EH (cell line): ENCODE results near the gene DNTT.
"Not testable (repeated sequence)": the region's sequence is repeated elsewhere in the genome, so short reads cannot be mapped to it uniquely, and the experiment has no call there.

ENCODE experiments used
- DNase-seq: peaks from one replicate; pipeline ENCODE4 v3.0.0-alpha.2; 2015; ENCODE audit warnings: low read depth

Gene DNTT

GRCh38 chr10:96276426-96276825, 27.8 kb upstream of the DNTT start:
- no peak for DNase-seq

DNA sequence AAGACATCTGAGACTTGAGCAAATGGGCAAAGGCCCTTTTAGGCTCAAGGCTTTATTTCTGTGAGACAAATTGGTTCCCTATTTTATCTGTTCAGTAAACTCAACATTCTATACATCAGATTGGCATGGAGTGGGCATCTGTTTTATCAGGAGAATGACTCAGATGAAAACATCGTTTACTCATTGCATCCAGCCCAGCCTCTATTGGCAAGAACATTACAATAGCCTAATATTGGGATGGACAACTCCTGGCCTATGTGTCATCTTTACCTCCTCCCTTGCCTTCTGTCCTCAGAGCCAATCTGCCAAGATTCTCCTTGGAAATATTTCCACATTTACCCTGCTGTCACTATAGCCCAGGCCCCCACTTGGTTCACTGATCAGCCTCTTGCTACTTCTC, 27.4 kb upstream of the DNTT start:
- no peak for DNase-seq

GRCh38 chr10:96279191-96279641, 25.0 kb upstream of the DNTT start:
- DNase-seq: no peak

DNA sequence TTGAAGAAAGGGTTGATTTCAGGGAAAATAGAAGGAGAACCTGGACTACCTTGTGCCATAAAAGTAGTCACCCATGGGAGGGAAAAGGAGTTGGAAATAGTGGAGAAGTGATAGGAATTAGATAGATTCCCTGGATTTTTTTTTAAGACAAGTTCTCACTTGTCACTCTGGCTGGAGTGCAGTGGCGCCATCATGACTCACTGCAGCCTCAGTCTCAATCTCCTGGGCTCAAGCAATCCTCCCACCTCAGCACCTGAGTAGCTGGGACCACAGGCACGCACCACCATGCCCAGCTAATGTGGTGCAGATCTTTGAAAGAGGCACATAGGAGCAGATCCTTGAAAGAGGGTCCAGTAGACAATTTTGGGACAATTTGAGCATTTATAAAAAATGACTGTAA, 23.4 kb upstream of the DNTT start:
- no peak for DNase-seq

DNA sequence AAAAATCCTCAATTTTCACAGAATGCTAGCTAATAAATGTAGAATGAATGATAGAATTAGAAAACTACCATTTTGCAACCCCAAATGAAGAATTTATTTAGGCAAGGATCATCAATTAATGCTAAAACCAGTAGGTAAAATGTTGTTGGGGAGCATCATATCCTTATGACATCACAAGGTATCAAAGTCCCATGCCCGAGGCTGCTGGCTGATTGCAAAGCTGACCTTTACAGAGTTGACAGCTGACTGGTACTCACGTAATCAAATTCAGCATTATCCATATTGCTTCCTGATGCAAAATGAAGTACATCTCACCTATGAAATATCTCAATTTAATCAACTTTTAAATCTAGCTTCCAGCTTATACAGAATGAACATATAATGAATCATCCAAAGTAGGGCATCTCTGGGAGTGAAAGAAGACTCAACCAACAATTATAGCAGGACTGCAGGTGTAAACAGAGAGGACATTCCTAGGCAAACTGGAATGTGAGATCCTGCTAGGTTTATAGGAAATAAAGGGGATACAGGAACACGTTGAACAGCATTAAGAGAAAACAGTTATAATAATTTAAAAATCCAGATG, 22.7 kb upstream of the DNTT start:
- no peak for DNase-seq

GRCh38 chr10:96283351-96283750, 20.9 kb upstream of the DNTT start:
- DNase-seq: no peak

- no peak for DNase-seq
Measured at GRCh38 chr10:96283756-96284155, 20.5 kb upstream of the DNTT start.

DNA sequence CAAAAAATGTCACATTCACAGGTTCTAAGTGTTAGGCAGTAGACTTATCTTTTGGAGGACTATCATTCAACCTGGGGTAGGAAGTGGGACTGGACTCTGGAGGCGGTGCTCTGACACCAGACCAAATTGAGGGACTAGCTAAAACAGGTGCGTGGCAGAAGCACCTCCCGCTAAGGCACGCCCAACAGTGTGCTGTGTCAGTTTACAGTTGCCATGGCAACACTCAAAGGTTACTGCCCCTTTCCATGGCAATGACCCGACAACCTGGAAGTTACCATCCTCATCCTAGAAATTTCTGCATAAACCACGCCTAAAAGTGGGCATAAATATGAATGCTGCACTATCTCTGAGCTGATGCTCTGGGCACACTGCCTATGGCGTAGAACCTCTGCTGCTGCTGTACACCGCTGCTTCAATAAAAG, 18.9 kb upstream of the DNTT start:
- DNase-seq: no peak

DNA sequence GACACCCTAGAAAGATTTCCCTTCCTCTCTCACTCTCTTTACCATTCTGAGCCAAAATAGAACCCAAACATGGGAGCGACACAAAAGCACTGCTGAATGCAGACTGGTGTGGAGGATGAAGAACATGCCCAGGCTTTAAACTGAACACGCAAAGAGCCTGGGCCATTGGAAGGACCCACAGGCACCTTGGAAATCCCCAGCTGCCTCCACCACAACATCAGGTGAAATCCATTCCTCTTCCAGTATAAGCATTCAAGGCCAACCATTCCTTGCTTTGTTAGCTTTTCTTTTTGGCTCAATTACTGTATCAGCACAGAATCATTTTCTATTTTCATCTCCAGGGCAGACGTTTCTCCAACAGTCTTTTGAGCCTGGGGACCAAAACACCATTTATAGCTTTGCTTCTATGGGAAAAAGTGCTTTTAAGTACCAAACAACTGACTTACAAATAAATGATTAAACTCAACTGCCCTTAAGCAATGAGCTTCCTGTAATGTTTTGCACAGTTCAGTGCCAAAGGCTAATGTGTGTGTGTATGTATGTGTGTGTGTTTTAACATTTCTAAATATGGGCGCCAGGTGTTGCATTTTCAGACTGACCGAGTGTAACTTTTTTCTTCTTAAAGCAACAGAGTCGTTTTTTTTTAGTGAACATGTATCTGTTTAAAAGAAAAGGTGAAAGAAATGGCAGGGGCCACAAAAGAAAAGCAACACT, 16.7 kb upstream of the DNTT start:
- DNase-seq: no peak

- DNase-seq: no peak
Measured at GRCh38 chr10:96288151-96288621, 16.0 kb upstream of the DNTT start.

DNA sequence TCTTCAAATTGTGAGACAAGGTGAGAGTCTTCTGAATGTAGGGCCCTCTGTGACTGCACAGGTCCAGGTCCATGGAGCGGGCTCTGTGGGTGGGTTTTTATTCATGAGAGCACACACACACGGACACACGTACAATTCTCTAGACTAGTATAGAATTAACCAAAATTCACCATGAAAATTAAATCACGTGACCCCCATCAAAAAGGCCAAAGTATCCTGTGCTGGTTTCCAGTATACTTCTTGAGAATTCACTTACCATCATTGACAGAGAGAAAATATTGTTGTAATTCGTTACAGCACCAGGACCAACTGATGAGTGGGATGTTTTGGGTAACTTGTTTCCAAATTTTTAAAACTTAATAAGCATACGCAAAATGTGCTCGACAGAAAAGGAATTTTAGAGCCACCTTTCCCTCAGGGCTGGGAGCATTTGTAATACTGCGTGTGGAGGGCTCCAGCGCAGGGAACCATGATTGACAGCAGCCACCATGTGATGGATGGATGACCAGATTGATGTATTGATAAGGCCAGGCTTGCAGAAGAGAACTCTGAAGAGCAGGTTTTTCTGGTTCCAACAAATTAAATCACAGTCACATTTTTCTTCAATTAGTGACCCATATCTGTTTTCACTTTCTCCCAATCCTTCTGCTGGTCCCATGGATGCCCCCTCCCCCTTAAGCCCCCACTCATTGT, 14.9 kb upstream of the DNTT start:
- DNase-seq: no peak

DNA sequence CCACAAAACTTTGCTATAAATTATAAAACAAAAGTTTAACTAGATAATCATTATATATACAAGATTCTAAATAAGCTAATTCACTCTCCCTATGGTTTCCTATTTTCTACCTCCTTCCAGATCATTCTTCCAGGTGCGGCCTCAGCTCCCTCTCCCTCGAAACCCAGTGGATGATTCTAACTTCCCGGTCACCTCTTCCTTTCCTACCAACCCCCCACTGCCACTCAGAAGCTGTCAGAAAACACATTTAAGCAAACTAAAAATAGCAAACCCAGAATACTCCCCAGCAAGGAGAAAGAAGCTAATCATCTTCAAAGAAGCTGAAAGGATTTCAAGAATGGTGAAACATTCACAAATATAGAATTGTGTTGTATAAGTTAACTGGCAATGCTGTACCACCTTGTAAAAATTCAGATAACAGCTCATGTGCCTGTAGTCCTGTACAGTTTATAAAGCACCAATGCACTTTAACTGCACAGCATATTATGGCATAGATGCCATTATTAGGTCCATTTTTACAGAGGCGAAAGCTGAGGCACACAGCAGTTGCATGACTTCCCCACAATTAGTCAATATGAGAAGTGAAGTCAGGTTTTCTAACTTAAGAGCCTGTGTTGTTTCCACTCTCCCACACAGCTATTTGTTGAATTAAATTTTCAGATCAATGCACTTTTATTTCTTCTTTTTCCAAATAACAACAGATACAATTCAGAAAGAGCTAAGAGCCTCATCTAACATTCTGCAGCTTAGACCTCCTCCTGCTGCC, 13.7 kb upstream of the DNTT start:
- DNase-seq: no peak

GRCh38 chr10:96292971-96293920, 11.0 kb upstream of the DNTT start:
- DNase-seq: peak; percentile 46

- DNase-seq: no peak
Measured at GRCh38 chr10:96295475-96295874, 8.8 kb upstream of the DNTT start.

- DNase-seq: no peak
Measured at GRCh38 chr10:96297486-96297885, 6.7 kb upstream of the DNTT start.

- DNase-seq: no peak
Measured at GRCh38 chr10:96298362-96298761, 5.9 kb upstream of the DNTT start.

DNA sequence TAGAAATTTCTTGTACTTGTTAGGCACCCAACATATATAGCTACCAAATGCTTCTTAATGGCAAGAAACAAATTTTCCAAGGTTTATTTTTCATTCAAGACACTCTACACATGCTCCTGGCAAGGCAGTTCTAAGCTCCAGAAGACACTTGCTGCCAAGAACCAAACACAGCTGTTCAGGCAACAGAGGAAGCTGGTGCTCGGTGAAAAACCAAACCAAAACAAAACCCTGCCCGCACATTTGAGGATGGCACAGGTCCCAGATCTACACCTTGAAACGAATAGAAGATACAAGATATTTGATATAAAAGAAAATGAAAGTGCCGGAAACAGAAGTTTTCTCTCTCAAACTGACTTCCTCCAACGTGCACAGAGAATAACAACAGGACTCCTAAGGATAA, 4.9 kb upstream of the DNTT start:
- DNase-seq: no peak

DNA sequence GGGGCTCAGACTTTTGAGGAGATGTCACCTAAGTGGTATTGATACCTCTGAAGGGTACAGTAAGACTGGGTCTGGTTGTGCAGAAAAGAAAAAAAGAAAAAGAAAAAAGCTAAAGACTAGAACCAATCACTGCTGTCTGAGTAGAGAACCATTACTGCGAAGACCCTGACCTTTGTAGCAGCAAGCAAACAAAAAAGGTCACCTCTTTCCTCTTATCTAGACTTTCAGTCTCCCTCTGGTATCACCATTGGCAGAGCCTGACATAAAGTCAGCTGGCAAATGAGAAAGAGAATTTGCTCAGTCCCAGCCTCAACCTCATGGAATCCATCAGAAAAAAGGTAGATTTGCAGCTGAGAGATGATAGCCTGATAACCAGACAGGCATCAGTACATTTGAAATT, 2.6 kb upstream of the DNTT start:
- DNase-seq: no peak

- DNase-seq: no peak
Measured at GRCh38 chr10:96305019-96305418, 785 bp downstream of the DNTT start.

GRCh38 chr10:96306516-96306915, 2.3 kb downstream of the DNTT start:
- no peak for DNase-seq

DNA sequence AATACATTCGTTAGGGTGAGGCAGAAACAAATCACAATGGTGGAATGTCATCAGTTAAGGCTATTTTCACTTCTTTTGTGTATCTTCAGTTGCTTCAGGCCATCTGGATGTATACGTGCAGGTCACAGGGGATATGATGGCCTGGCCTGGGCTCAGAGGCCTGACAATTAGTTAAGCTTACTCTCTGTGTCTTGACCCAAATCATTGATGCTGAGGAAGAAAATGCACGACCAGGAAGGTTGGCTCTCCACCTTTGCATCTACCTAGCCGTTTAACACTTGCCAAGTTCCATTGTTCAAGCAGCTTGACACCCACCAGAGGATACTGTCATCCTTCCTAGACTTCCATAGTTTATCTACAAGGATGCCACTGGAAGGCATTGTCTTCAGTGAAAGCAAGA, 4.6 kb downstream of the DNTT start:
- not testable (repeated sequence) for DNase-seq
